HCT116 (cell line): ENCODE data around the gene PLCB1. TPM values are rescaled to one million over a fixed set of nuclear protein-coding genes. Genes with fewer than 3 reads are reported as not detected.

Source experiments
- ATAC-seq: fragments of 200-7000 bp; cut with Tn5 transposase; 2 replicates; pipeline ENCODE4 v1.9.1; 2020; ENCODE audit warnings: mild to moderate bottlenecking, moderate library complexity
- BruUV-seq: library from RNA; stranded (reverse); fragments of 400-500 nt; replicated peaks from 2 replicates; lab custom pipeline; 2021; lab: Mats Ljungman, UMichigan
- CTCF ChIA-PET: fragments of 300-600 bp; sonication (Branson Sonifier 250); formaldehyde crosslinking; loops from one replicate; lab custom pipeline; 2021; ENCODE audit warnings: antibody characterized with exemption; lab: Charles Lee
- POLR2A ChIA-PET: fragments of 300-600, 350-600 bp; sonication (Branson Sonifier 250); formaldehyde crosslinking; loops from one replicate; lab custom pipeline; 2021; ENCODE audit warnings: antibody characterized with exemption; lab: Charles Lee
- RAD21 ChIA-PET, 2 experiments: fragments of 300-600 bp; sonication (Branson Sonifier 250); formaldehyde crosslinking; loops; one replicate each; lab custom pipeline; 2023; ENCODE audit warnings: low total read pairs in 2 of 2; ENCODE audit not compliant: uncharacterized antibody in 2 of 2, unreplicated experiment in 2 of 2, low non-redundant PET in 1 of 2; lab: Charles Lee
- DNase-seq: peaks from one replicate; pipeline ENCODE4 v3.0.0-alpha.2; 2010; ENCODE audit warnings: low read depth, low spot score
- H2AFZ ChIP-seq: fragments of 200-600 bp; shearing (Covaris generic), sonication (generic); 2 replicates; pipeline ENCODE4 v1.6.1; 2017; ENCODE audit warnings: low read depth, mixed run types, mixed read lengths, antibody characterized with exemption, low read length; ENCODE audit not compliant: poor library complexity, severe bottlenecking
- H3K27ac ChIP-seq: 2 replicates; pipeline ENCODE4 v1.5.1; 2012; ENCODE audit warnings: low read depth, low read length
- H3K27me3 ChIP-seq: fragments of 200-600 bp; sonication (generic); 2 replicates; pipeline ENCODE4 v1.6.1; 2016; ENCODE audit warnings: mixed run types, low read length, mixed read lengths; ENCODE audit not compliant: insufficient read depth
- H3K36me3 ChIP-seq, 2 experiments: fragments of 200-500 bp in 1 of 2; fragments of 200-600 bp in 1 of 2; sonication (Bioruptor generic) in 1 of 2; sonication (generic) in 1 of 2; 2 replicates each; pipeline versions ENCODE4 v1.5.1 to v1.6.1; 2014 to 2016; ENCODE audit warnings: low read length in 2 of 2, inconsistent platforms in 1 of 2, mixed read lengths in 1 of 2, mixed run types in 1 of 2; ENCODE audit not compliant: insufficient read depth in 2 of 2, control insufficient read depth in 1 of 2
- H3K4me1 ChIP-seq, 2 experiments: fragments of 200-600 bp in 1 of 2; sonication (generic) in 1 of 2; 2 replicates each; pipeline versions ENCODE4 v1.5.1 to v1.6.1; 2012 to 2017; ENCODE audit warnings: low read length in 2 of 2, inconsistent platforms in 1 of 2, mild to moderate bottlenecking in 1 of 2, mixed read lengths in 1 of 2, mixed run types in 1 of 2, moderate library complexity in 1 of 2; ENCODE audit not compliant: insufficient read depth in 2 of 2, control insufficient read depth in 1 of 2
- H3K4me2 ChIP-seq: fragments of 200-600 bp; sonication (generic); 2 replicates; pipeline ENCODE4 v1.6.1; 2017; ENCODE audit warnings: mixed run types, low read length, mixed read lengths
- H3K4me3 ChIP-seq, 2 experiments: fragments of 200-600 bp in 1 of 2; sonication (generic) in 1 of 2; replicated peaks in 1 of 2; 2 replicates each; pipeline ENCODE4 v1.5.1; 2011 to 2016; ENCODE audit warnings: low read length in 2 of 2, control low read depth in 1 of 2, low read depth in 1 of 2, mild to moderate bottlenecking in 1 of 2, mixed read lengths in 1 of 2, mixed run types in 1 of 2
- H3K79me2 ChIP-seq: fragments of 200-600 bp; sonication (generic); 2 replicates; pipeline ENCODE4 v1.6.1; 2017; ENCODE audit warnings: mild to moderate bottlenecking, mixed run types, low read length, moderate library complexity, mixed read lengths; ENCODE audit not compliant: insufficient read depth
- H3K9ac ChIP-seq: fragments of 200-600 bp; sonication (generic); 2 replicates; pipeline ENCODE4 v1.6.1; 2016; ENCODE audit warnings: low read length, mixed read lengths
- H3K9me2 ChIP-seq: fragments of 200-600 bp; sonication (generic), shearing (Covaris generic); 2 replicates; pipeline ENCODE4 v1.6.1; 2017; ENCODE audit warnings: mixed run types, mild to moderate bottlenecking, moderate library complexity; ENCODE audit not compliant: insufficient read depth
- H3K9me3 ChIP-seq, 2 experiments: fragments of 200-500 bp in 1 of 2; fragments of 200-600 bp in 1 of 2; sonication (Bioruptor generic) in 1 of 2; sonication (generic) in 1 of 2; 2 replicates each; pipeline ENCODE4 v1.6.1; 2014 to 2017; ENCODE audit warnings: low read length in 2 of 2, mixed read lengths in 2 of 2, inconsistent platforms in 1 of 2, low read depth in 1 of 2, mild to moderate bottlenecking in 1 of 2, mixed run types in 1 of 2, moderate library complexity in 1 of 2; ENCODE audit not compliant: control insufficient read depth in 1 of 2, insufficient read depth in 1 of 2
- H4K20me1 ChIP-seq: fragments of 200-600 bp; sonication (generic), shearing (Covaris generic); 2 replicates; pipeline ENCODE4 v1.6.1; 2017; ENCODE audit warnings: mixed run types, mild to moderate bottlenecking, moderate library complexity; ENCODE audit not compliant: insufficient read depth
- CEBPB ChIP-seq: IDR thresholded peaks from 2 replicates; pipeline ENCODE4 v1.6.1; 2012; ENCODE audit warnings: low read depth
- CTCF ChIP-seq, 3 experiments: fragments of 200-600 bp in 1 of 3; sonication (generic) in 1 of 3; IDR thresholded peaks in 2 of 3; conservative IDR thresholded peaks in 1 of 3; 2 replicates each; pipeline ENCODE4 v1.5.1; 2012 to 2017; ENCODE audit warnings: low read depth in 2 of 3, low read length in 2 of 3, antibody characterized with exemption in 1 of 3, borderline replicate concordance in 1 of 3, control low read depth in 1 of 3, mild to moderate bottlenecking in 1 of 3, mixed read lengths in 1 of 3, mixed run types in 1 of 3, moderate library complexity in 1 of 3; ENCODE audit not compliant: insufficient read depth in 1 of 3
- EZH2 ChIP-seq: fragments of 200-600 bp; sonication (generic); IDR thresholded peaks from 2 replicates; pipeline ENCODE4 v1.6.1; 2017; ENCODE audit warnings: antibody characterized with exemption, mixed run types
- EZH2phosphoT487 ChIP-seq: fragments of 200-600 bp; IDR thresholded peaks from 2 replicates; pipeline ENCODE4 v1.6.1; 2018; ENCODE audit warnings: antibody characterized with exemption, borderline replicate concordance
- FOSL1 ChIP-seq: IDR thresholded peaks from 2 replicates; pipeline ENCODE4 v1.6.1; 2012; ENCODE audit warnings: low read depth
- JUND ChIP-seq: IDR thresholded peaks from 2 replicates; pipeline ENCODE4 v1.6.1; 2012
- POLR2A ChIP-seq: IDR thresholded peaks from 2 replicates; pipeline ENCODE4 v1.7.0; 2011; ENCODE audit warnings: borderline replicate concordance; ENCODE audit not compliant: insufficient read depth, insufficient read length; ENCODE audit errors: extremely low read depth
- RAD21 ChIP-seq: IDR thresholded peaks from 2 replicates; pipeline ENCODE4 v1.6.1; 2012; ENCODE audit warnings: low read depth, mild to moderate bottlenecking
- SIN3A ChIP-seq: IDR thresholded peaks from 2 replicates; pipeline ENCODE4 v1.6.1; 2012; ENCODE audit warnings: low read depth
- SP1 ChIP-seq: IDR thresholded peaks from 2 replicates; pipeline ENCODE4 v1.6.1; 2012; ENCODE audit warnings: low read depth
- SRF ChIP-seq: IDR thresholded peaks from 2 replicates; pipeline ENCODE4 v1.6.1; 2012; ENCODE audit warnings: low read depth
- ZNF274 ChIP-seq: fragments of 200-500 bp; sonication (Bioruptor generic); IDR thresholded peaks from 2 replicates; pipeline ENCODE4 v1.6.1; 2014; ENCODE audit warnings: mild to moderate bottlenecking, low read depth, low read length, inconsistent platforms
- intact Hi-C: fragments of 100-400 bp; cut with micrococcal nuclease; formaldehyde crosslinking; loops from 2 replicates; pipeline ENCODE4 v1.10.0; 2022
- total RNA-seq: library from RNA; stranded (reverse); gene quantifications from one replicate; pipeline ENCODE4 v1.2.1, GENCODE V29; 2021; ENCODE audit not compliant: unreplicated experiment

PLCB1 gene
- total RNA-seq, 1 experiment from 2014 or later: 15.8 TPM

DNA sequence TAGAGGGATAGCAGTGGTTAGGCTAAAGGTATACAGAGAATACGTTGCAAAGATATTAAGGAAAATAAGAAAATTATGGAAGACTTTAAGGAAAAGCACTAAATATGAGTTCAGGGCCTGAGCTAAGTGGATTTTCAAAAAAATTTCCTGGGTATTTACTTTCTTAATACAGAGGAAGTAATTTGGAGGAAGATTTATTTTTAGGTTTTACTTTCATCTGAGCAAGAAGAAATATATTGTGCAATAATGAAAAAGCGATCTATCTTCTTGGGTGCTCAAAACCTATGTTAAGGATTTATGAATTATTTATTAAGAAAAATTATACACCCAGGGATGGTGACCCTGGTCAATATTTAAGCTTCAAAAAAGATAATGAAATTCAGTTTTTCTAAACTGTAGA is 224.7 kb downstream of the PLCB1 start:
- Histone ChIP-seq H2AFZ (no peak overlapping the region), H3K27me3 (no peaks in the 10 kb centered on the region), H3K4me3 (no peak overlapping the region), H3K36me3 (no peaks in the 10 kb centered on the region), H4K20me1 (no peaks in the 10 kb centered on the region), H3K9me3 (no peaks in the 10 kb centered on the region)
- DNase-seq: no peak
- ATAC-seq: no peak
- CTCF ChIA-PET: no interaction called here
- no peak for TF ChIP-seq ZNF274
- TF ChIP-seq EZH2: no peak
- no peak for TF ChIP-seq SP1
- TF ChIP-seq EZH2phosphoT487: no peak
- TF ChIP-seq FOSL1: no peak
- TF ChIP-seq SRF: no peak
- TF ChIP-seq POLR2A: no peak
- no peak for TF ChIP-seq JUND
- TF ChIP-seq SIN3A: no peak
- no peak for TF ChIP-seq CTCF (IDR thresholded peaks at IDR 0.05 in 2 of 3, conservative IDR thresholded peaks at IDR 0.05 in 1 of 3; ENCODE audit: borderline replicate concordance in 1 of 3, insufficient read depth in 1 of 3, low read depth in 2 of 3, low read length in 2 of 3)
- no peak for TF ChIP-seq CEBPB
- TF ChIP-seq RAD21: no peak
- TF ChIP-seq, all 23 proteins: peak for 0
- BruUV-seq: no TSS peak
- no peaks in the 10 kb centered on the region for H3K4me1 ChIP-seq
- no peaks in the 10 kb centered on the region for H3K9me2 ChIP-seq
- RAD21 ChIA-PET: no interaction called here
- no peak overlapping the region for H3K9ac ChIP-seq
- no peak overlapping the region for H3K4me2 ChIP-seq
- POLR2A ChIA-PET: no interaction called here
- intact Hi-C loops: no loop called here
- H3K27ac ChIP-seq: no peak overlapping the region
- no peaks in the 10 kb centered on the region for H3K79me2 ChIP-seq
